ENCODE measurements around the gene MKNK1.

Gene MKNK1

GRCh38 chr1:46621930-46622329 is 17.9 kb upstream of the MKNK1 start:
- no peak for DNase-seq (ENCODE audit: low read depth, low spot score)
- peak overlapping the region; percentile 32 for H3K27ac ChIP-seq

DNA sequence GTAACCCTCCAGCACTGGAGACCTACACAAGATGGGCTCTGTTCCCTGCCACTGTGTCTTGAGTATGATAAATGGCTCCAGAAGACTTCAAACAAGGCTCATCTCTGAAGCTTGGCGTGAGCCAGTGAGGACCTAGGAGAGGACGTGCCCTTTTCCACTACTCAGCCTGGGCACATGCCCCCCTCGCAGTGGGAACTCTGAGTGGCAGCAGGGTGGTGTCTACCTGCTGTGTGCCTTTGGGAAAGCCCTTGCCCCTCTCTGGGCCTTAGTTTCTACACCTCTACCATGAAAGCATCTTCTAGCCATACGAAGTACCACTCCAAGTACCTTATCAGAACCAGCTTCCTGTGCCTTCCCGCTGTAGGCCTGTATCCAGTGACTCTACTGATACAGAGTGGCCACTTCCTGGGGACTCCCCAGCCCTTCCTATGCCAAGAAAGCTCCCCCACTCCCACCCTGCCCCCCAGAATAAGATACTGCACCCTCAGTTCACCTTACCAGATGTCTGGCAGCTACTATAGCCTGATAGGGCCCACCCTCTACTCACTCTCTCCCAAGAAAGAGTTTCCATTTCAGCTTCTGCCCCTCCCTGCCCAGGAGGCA is 15.7 kb upstream of the MKNK1 start:
- no peak overlapping the region for H3K27ac ChIP-seq
- DNase-seq (ENCODE audit: low read depth, low spot score): no peak

- DNase-seq (ENCODE audit: low read depth, low spot score): no peak
Measured at GRCh38 chr1:46618754-46619415, 14.8 kb upstream of the MKNK1 start.

GRCh38 chr1:46617833-46618232 is 13.8 kb upstream of the MKNK1 start:
- no peak for DNase-seq (ENCODE audit: low read depth, low spot score)
- no peak overlapping the region for H3K27ac ChIP-seq

More at GRCh38 chr1:46618754-46619415, 14.8 kb upstream of the MKNK1 start:
- H3K27ac ChIP-seq: no peak overlapping the region

GRCh38 chr1:46617108-46617800 is 13.2 kb upstream of the MKNK1 start:
- peak overlapping the region; percentile 91 for H3K27ac ChIP-seq
- DNase-seq (ENCODE audit: low read depth, low spot score): no peak

DNA sequence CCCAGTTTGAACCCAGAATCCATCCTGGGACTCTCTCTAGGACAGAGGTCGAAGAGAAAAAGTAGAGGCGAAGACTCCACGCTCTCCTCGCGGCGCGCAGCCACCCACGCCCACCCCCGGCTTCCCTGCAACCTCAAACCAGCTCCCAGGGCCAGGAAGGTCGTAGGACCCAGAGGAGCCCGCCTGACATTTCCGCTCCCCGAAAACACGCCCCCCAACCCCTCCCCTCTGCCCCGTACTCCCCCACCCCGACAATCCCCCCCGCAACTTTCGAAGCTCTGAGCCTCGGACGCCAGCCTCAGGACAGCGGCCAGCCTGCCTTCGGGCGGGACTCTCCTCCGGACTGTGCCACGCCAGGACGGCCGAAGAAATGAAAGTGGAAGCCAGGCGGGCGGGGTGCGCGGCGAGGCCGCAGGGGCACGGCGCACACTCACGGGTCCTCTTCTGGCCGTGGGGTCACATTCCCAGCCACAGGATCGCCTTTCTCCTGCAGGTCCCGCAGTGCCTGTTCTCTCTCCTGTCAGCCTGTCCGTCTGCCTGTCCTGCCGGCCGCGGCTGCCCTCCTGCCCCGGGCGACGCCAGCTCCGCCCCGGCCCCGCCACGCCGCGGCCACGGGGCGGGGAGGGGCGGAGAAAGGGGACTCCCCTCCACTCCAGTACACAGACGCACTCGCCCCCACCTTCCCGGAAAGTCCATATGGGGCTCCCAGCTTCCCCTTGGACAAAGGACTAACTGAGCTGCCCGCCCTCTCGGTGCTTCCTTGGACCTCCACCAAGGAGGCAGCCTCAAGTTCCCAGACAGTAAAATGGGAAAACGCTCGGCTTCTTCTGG is 12.4 kb upstream of the MKNK1 start, which contains the start of gene MOB3C:
Gene MOB3C (minus strand): TSS at position 535 of the 831 bp plus-strand sequence. CDS start 3,490 bp downstream, outside the sequence.
- DNase-seq (ENCODE audit: low read depth, low spot score): no peak
- peak within 1 kb of the TSS; percentile 91 for H3K27ac ChIP-seq

- no peak for DNase-seq (ENCODE audit: low read depth, low spot score)
- peak overlapping the region; percentile 91 for H3K27ac ChIP-seq
Measured at GRCh38 chr1:46615735-46616134, 11.7 kb upstream of the MKNK1 start.

DNA sequence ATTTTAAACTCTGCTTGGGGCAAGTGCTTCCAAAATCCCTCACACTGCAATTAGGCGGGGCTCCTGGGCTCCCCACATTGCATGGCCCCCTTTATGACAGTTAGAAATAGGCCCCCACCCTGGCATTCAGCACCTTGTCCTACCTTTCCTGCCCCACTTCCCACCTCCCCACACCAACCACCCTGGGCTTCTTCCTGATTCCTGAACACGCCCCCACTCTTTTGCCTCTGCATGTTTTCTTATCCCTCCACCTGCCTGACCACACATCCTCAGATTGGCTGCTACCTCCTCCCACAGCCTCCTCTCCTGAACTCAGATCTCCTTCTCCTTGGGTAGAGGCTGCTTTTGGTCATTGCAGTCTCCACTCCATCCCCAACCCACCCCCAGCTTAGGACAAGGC is 11.0 kb upstream of the MKNK1 start:
- no peak for DNase-seq (ENCODE audit: low read depth, low spot score)
- peak overlapping the region; percentile 91 for H3K27ac ChIP-seq

GRCh38 chr1:46614604-46614984 is 10.5 kb upstream of the MKNK1 start:
- peak overlapping the region; percentile 91 for H3K27ac ChIP-seq

GRCh38 chr1:46613661-46614603 is 9.9 kb upstream of the MKNK1 start:
- peak overlapping the region; percentile 91 for H3K27ac ChIP-seq
- no peak for DNase-seq (ENCODE audit: low read depth, low spot score)

More at GRCh38 chr1:46614604-46614984, 10.5 kb upstream of the MKNK1 start:
- no peak for DNase-seq (ENCODE audit: low read depth, low spot score)

GRCh38 chr1:46612937-46613660 is 9.0 kb upstream of the MKNK1 start:
- peak overlapping the region; percentile 91 for H3K27ac ChIP-seq
- no peak for DNase-seq (ENCODE audit: low read depth, low spot score)

DNA sequence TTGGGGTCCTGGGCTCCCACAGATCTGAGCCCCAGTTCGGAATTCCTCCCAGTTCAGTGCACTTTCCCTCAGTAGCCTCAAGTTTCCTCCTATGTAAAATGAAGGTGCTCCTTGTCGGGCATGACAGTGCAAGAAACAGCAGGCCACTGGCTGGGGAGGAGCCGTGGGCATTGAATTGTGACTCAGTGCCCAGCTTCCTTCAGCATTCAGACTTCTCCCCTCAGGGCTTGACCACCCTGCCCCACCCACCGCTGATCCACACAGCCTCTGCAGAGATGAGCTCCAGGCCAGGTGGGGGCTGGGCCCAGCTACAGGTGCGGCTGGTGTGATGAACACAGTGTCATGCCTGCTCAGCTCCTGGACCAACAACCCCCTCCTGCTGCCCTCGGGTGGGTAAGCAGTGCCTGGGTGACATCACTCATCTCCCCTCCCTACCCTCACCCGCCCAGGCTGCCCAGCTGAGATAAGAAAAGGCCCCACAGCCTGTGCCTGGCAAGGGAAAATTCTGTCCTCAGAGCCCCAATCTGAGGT is 7.7 kb upstream of the MKNK1 start:
- peak overlapping the region; percentile 91 for H3K27ac ChIP-seq

GRCh38 chr1:46607345-46608130 is 3.5 kb upstream of the MKNK1 start:
- peak overlapping the region; percentile 65 for H3K27ac ChIP-seq
- DNase-seq (ENCODE audit: low read depth, low spot score): no peak

More for the DNA sequence above, 7.7 kb upstream of the MKNK1 start:
- DNase-seq (ENCODE audit: low read depth, low spot score): peak; percentile 95

GRCh38 chr1:46606255-46606965 is 2.3 kb upstream of the MKNK1 start:
- DNase-seq (ENCODE audit: low read depth, low spot score): no peak
- peak overlapping the region; percentile 65 for H3K27ac ChIP-seq

DNA sequence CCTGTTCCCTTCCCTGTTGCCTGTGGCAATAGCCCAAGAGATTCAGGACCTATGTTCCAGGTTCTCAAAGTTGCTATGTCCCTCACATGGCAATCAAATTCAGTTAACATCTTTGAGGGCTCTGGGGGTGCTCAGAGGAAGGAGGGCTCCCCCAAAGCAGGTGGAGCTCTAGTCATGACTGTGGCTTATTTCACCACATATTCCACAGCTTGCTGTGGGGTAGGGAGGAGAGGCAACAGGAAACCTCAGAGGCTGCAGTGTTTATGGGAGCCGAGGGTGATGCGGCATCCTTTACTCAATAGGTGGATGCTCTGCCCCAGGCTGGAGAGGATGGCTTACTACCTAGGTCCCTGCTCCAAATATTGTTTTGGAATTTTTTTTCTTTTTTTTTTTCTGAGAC is 1.2 kb upstream of the MKNK1 start:
- H3K27ac ChIP-seq: peak overlapping the region; percentile 65
- no peak for DNase-seq (ENCODE audit: low read depth, low spot score)

- no peak for DNase-seq (ENCODE audit: low read depth, low spot score)
- peak overlapping the region; percentile 26 for H3K27ac ChIP-seq
Measured at GRCh38 chr1:46603481-46603857, 599 bp downstream of the MKNK1 start.
